ENCODE results near the gene TPSD1. TPM values are rescaled to one million over a fixed set of nuclear protein-coding genes. Genes with fewer than 3 reads are reported as not detected.

Gene TPSD1
- total and polyA plus RNA-seq, 9 of the 15 experiments (the other 6 are each of a cell fraction or from before 2014, with no cell fraction given), result not detected

GRCh38 chr16:1281517-1281916, 25.6 kb downstream of the TPSD1 start:
- Histone ChIP-seq H3K27ac (ENCODE audit: extremely low read depth, low read depth, low read length) (no peak overlapping the region), H2AFZ (ENCODE audit: low read depth, low read length) (no peak overlapping the region), H3K4me2 (ENCODE audit: insufficient read depth, low read length) (no peak overlapping the region), H3K9me1 (ENCODE audit: control insufficient read depth, insufficient read depth, low read length) (no peaks in the 10 kb centered on the region), H3K36me3 (ENCODE audit: control insufficient read depth, insufficient read depth, low read length) (no peaks in the 10 kb centered on the region), H3K27me3 (ENCODE audit: control insufficient read depth in 2 of 2, insufficient read depth in 2 of 2, low read length in 2 of 2) (peaks cover 35 to 74% of the 10 kb centered on the region in 2 experiments), H3K79me2 (ENCODE audit: control insufficient read depth, insufficient read depth, low read length) (no peaks in the 10 kb centered on the region), H3K9me3 (replicated peaks; ENCODE audit: control insufficient read depth, insufficient read depth, low read depth, low read length) (no peaks in the 10 kb centered on the region), H3K4me3 (no peak overlapping the region), H4K20me1 (replicated peaks; ENCODE audit: control insufficient read depth, insufficient read depth, low read length) (0 out of 2 replicates have a peak, but pooled peaks cover 3% of the 10 kb centered on the region), H3K4me1 (replicated peaks in 1 of 2; ENCODE audit: control insufficient read depth in 2 of 2, insufficient read depth in 2 of 2, low read length in 2 of 2) (peaks cover 0 to 68% of the 10 kb centered on the region in 2 experiments; a peak in 3 of 5 replicates), H3K9ac (ENCODE audit: insufficient read depth in 1 of 2, low read depth in 2 of 2, low read length in 2 of 2) (peak overlapping the region in 1 of 2 experiments; percentile 28; a peak in 1 of 4 replicates)
- ATAC-seq (no peak), FAIRE-seq (no peak), DNase-seq (ENCODE audit: extremely low read depth in 1 of 4, low spot score in 3 of 4) (peak in 1 of 4 experiments; percentile 11)
- TF ChIP-seq SMAD4 (CRISPR knock-in tag; conservative IDR thresholded peaks at IDR 0.05), result no peak
- no peak for TF ChIP-seq SMARCA5 (IDR thresholded peaks at IDR 0.05)
- TF ChIP-seq, protein P1, sequence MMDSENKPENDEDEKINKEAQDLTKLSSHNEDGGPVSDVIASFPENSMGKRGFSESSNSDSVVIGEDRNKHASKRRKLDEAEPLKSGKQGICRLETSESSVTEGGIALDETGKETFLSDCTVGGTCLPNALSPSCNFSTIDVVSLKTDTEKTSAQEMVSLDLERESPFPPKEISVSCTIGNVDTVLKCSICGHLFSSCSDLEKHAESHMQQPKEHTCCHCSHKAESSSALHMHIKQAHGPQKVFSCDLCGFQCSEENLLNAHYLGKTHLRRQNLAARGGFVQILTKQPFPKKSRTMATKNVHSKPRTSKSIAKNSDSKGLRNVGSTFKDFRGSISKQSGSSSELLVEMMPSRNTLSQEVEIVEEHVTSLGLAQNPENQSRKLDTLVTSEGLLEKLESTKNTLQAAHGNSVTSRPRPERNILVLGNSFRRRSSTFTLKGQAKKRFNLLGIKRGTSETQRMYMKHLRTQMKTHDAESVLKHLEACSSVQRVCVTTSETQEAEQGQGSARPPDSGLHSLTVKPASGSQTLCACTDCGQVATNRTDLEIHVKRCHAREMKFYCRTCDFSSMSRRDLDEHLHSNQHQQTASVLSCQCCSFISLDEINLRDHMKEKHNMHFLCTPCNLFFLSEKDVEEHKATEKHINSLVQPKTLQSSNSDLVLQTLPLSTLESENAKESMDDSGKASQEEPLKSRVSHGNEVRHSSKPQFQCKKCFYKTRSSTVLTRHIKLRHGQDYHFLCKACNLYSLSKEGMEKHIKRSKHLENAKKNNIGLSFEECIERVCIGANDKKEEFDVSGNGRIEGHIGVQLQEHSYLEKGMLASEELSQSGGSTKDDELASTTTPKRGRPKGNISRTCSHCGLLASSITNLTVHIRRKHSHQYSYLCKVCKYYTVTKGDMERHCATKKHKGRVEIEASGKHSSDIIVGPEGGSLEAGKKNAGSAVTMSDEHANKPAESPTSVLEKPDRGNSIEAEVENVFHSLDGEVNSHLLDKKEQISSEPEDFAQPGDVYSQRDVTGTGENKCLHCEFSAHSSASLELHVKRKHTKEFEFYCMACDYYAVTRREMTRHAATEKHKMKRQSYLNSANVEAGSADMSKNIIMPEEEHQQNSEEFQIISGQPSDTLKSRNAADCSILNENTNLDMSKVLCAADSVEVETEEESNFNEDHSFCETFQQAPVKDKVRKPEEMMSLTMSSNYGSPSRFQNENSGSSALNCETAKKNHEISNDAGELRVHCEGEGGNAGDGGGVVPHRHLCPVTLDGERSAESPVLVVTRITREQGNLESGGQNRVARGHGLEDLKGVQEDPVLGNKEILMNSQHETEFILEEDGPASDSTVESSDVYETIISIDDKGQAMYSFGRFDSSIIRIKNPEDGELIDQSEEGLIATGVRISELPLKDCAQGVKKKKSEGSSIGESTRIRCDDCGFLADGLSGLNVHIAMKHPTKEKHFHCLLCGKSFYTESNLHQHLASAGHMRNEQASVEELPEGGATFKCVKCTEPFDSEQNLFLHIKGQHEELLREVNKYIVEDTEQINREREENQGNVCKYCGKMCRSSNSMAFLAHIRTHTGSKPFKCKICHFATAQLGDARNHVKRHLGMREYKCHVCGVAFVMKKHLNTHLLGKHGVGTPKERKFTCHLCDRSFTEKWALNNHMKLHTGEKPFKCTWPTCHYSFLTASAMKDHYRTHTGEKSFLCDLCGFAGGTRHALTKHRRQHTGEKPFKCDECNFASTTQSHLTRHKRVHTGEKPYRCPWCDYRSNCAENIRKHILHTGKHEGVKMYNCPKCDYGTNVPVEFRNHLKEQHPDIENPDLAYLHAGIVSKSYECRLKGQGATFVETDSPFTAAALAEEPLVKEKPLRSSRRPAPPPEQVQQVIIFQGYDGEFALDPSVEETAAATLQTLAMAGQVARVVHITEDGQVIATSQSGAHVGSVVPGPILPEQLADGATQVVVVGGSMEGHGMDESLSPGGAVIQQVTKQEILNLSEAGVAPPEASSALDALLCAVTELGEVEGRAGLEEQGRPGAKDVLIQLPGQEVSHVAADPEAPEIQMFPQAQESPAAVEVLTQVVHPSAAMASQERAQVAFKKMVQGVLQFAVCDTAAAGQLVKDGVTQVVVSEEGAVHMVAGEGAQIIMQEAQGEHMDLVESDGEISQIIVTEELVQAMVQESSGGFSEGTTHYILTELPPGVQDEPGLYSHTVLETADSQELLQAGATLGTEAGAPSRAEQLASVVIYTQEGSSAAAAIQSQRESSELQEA (IDR thresholded peaks at IDR 0.05; ENCODE audit: low read depth), result no peak
- no TSS peak for BruUV-seq (replicated peaks)
- intact Hi-C loops (cut with micrococcal nuclease), result no loop called here
- in situ Hi-C loops (cut with MboI), result no loop called here
- WGBS (ENCODE audit: insufficient coverage, low coverage, missing lambda C conversion rate), result 16% methylated on average over 15 of the region's 16 CpGs
- POLR2A ChIA-PET, result no interaction called here
- CTCF ChIA-PET (ENCODE audit: low intra/inter-chr PET ratio), result interaction anchor here (1.6 kb wide), 1 partner anchor 20 kb away, joined by 4 read pairs; no protein-coding TSS in a partner anchor
